HG03575 (cell line): ENCODE results near the gene PLA2G4F.

Experiments
- ATAC-seq: cut with Tn5 transposase; IDR thresholded peaks from one replicate; pipeline ENCODE4 v1.9.1; 2021; ENCODE audit not compliant: unreplicated experiment, insufficient number of reproducible peaks, low FRiP score; ENCODE audit errors: extremely low read depth

The PLA2G4F gene, protein sequence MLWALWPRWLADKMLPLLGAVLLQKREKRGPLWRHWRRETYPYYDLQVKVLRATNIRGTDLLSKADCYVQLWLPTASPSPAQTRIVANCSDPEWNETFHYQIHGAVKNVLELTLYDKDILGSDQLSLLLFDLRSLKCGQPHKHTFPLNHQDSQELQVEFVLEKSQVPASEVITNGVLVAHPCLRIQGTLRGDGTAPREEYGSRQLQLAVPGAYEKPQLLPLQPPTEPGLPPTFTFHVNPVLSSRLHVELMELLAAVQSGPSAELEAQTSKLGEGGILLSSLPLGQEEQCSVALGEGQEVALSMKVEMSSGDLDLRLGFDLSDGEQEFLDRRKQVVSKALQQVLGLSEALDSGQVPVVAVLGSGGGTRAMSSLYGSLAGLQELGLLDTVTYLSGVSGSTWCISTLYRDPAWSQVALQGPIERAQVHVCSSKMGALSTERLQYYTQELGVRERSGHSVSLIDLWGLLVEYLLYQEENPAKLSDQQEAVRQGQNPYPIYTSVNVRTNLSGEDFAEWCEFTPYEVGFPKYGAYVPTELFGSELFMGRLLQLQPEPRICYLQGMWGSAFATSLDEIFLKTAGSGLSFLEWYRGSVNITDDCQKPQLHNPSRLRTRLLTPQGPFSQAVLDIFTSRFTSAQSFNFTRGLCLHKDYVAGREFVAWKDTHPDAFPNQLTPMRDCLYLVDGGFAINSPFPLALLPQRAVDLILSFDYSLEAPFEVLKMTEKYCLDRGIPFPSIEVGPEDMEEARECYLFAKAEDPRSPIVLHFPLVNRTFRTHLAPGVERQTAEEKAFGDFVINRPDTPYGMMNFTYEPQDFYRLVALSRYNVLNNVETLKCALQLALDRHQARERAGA

DNA sequence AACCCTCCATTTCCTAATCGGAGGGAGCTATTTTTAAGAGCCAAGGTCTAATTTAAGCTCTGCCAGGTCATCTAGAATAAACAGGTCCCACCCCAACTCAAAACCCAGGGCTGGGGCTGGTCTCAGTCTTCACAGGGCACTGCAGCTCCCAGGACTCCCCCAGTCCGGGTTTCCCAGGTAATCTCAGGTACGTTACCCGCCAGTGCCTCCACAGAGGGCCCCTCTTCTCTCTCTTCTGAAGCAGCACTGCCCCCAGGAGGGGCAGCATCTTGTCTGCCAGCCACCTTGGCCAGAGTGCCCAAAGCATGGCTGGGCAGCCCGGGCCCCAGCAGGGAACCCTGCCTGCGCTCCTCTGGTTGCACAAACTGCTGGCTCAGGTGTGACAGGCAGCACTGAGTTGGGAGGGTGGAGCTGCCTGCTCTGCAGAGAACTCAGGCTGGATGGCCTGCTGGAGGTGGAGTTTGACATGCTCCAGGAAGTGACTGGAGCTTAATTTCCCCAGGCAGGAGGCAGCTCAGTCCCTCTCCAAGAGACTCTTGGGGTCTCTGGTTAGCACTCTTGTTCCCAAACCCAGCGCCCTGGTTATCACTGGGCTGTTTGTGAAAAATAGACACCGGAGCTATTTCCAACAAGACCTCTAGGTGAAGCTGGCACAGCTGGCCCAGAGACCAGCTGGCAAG, at the start of gene PLA2G4F:
Gene PLA2G4F, minus strand, starts transcription at position 394 of the 680 bp plus-strand sequence. Its CDS starts 87 bp downstream, at position 307.
- ATAC-seq = no peak

DNA sequence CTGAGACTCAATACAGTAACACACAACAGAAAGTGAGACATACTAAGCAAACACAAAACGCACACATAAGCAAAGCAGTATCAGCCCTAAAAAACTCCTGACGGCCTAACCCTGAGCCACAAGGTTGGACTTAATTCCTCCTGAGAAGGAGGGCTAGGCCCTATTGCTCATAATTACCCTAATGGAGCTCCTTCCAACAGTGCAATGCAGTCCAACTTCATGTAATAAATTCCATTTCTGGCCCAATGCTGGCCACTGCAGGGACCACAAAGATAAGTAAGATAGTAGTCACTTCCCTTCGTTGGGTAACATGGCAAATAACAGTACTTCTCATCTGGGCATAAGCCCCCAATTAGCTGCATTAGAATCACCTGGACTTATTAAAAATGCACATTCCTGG, 47.5 kb upstream of the PLA2G4F start:
- no peak for ATAC-seq

DNA sequence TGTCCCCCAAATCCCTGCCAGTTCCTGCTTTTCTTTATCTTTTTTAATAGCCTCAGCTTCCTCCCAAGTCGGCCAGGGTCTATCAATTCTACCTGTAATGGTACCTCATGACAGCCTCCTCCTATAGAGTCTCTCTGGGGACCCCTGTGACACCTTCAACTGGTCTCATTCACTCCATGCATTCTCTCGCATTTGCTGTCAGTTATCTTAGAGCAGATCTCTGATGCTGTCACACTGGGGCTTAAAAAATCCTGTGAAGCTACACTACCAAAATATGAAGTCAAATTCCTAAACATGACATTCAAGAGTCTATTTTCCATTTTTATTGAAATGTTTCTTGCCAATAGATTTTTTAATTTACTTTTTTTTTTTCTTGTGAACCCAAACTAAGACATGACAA, 46.2 kb upstream of the PLA2G4F start:
- no peak for ATAC-seq

DNA sequence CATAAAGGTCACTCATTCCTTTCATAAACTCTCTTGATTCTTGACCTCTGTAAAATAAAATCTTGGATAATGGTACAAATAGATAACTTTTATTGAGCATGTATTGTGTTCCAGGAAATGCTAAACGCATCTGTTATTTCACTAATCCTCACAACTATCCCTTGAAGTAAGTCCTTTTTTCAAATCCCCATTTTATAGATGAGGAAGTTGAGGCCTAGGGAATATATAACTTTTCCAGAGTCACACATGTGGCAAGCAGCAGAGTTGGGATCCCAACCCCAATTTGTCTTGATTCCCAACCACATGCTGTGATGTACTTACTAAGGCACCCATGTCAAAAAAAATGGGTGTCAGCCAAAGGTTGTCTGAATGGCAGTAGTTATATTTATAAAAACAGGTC, 45.4 kb upstream of the PLA2G4F start:
- ATAC-seq = no peak

DNA sequence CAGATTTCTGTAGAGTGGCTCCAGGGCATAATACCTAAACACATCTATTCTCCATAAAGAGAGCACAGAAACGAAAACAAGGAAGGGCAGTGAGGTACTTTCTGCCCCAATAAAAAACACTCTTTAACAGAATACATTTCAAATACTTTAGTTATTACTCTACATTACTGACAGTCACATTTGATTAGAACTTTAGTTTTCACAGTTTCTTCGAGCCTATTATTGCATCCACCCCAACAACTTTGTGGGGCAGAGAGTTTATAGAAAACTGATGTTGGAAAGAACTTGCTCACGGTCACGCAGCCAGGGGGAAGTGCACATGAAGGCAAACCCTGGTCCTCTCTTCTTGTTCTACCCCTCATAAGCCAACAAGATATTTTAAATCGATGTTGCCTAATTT, 42.7 kb upstream of the PLA2G4F start:
- ATAC-seq = no peak

DNA sequence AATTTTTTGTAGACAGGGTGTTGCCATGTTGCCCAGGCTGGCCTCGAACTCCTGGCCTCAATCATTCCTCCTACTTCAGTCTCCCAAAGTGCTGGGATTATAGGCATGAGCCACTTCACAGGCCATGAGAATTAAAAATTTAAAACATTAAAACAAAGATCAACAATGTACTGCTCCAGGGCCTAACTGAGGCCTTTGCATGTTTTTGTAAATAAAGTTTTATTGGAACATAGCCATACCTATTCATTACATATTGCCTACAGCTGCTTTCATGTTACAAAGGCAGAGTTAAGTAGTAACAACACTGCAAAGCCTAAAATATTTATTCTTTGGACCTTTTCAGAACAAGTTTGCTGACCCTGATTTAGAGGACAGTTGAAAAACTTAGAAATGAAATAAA, 42.1 kb upstream of the PLA2G4F start:
- no peak for ATAC-seq

DNA sequence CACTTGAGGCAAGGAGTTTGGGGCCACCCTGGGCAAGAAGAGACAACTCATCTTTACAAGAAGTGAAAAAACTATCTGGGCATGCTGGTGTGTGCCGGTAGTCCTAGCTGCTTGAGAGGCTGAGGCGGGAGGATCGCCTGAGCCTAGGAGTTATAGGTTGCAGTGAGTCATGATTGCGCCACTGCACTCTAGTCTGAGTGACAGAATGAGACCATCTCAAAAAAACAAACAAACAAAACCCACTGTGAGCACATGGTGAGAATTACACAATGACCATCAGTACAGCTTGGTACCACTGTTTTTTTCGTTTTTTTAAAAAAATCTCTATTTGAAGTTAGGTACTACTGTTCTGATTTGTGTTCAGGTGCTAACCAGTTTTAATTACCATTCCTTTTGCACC, 38.1 kb upstream of the PLA2G4F start:
- no peak for ATAC-seq

DNA sequence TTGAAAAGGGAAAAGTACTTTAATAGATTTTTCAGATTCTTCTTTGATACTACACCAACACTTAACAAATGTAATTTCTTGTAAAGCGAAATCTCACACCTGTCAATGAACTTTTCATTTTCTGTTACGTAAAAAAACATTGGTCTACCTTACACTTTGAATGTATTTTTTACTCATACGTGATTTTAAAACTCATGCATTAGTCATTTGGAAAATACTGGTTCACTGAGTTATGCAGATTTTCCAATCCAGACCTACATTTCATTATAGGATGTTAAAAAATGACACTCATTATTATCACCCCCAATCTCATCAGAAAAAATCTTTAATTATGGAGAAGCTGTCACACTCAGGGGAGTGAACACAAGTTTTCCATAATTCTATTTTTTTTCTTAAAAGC, 36.9 kb upstream of the PLA2G4F start:
- ATAC-seq = no peak

DNA sequence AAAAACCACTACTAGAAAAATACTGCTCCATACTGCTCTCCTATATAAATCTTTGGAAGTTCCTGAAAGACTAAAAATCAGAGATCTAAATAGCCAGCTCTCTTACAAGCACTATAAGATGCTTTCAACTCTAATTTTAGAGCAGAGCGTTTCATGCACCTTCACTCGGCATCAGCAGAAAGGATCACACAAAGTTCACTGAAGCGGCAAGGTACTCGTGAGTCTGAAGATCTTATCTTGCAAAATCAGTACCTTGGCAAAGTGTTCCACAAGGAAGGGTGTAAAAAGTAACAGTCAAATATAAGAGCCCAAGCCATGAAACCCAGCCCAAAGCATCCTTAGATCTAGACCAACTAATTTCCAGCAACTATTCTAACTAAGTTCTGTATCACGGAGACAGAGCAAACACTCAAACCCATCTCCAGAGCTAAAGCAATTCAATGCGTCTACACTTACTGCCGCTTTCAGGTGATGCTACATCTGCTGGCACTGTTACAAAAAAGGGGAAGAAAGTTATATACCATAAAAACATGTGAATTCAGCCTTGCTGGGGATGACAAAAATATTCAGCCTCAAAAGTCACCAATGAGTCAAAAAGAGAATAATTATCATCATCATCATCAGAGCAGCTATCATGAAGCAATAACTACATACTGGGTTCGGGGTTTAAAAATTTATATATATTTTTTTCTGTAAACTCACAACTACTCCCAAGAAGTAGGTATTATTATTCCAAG, 35.3 kb upstream of the PLA2G4F start:
- ATAC-seq = no peak

DNA sequence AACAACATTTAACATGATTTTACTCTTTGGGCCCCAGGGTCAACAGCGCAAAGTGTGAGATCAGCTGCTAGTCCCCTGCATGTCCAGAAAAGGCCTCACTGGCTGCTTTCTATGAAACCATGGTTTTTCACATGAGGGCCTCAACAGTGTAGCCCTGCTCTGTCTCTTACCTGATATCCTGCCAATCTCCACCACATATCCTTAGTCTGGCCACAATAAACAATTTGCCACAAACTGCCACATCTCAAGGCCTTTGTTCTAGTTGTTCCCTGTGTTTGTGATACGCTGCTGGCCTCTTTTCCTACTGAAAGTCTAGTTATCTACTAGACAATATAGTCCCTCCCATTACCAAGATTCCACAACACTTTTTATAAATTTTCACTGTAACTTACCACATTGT, 33.9 kb upstream of the PLA2G4F start:
- ATAC-seq = no peak

DNA sequence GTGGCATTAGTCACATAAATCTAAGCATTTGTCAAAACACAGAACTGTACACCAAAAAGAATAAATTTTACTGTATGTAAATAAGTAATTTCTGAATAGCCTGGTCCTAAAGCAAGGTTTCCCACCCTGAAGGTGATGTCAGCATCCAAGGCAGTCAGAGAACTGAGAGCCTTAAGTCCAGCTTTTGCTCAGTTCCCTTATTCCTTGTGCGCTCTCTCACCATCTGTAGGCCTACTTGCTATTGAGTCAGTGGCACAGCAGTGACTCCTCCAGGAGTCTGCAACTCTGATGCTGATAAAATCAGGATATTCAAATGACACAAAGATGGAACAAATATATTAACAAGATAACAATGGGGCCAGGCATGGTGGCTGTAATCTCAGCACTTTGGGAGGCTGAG, 29.4 kb upstream of the PLA2G4F start:
- ATAC-seq = no peak

DNA sequence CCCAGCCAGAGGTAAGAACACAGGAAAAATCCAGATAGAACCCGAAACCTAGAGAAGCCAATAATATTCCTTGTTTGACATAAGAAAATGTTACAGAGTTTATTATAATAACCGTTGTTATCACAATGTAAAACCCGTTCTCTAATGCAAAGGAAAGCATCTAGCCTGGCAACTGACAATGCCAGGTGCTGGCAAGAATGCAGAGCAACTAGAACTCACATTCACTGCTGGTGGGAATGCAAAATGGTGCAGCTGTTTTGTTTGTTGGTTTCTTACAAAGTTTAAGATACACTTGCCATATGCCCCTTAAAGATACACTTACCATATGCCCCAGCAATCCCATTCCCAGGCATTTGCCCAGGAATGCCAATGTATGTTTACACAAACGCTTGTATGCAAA, 28.3 kb upstream of the PLA2G4F start:
- ATAC-seq = no peak

DNA sequence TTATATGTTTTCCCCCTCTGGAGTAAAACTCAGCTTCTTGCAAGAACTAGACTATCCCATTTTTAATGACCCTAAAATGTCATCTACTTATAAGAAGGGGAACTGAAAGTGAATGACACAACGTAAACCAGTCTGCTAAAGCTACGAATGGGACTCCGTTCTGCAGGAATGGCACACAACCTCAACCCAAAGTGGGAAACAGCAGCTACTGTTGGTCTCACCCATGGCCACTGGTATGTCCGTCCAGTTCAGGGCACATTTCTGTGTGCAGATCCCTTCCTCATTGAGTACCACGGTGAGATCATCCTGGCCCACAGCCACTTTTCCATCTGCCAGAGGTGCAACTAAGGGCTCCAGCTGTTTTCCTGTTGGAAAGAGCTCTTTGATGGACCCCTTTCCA, 27.9 kb upstream of the PLA2G4F start:
- ATAC-seq = no peak

DNA sequence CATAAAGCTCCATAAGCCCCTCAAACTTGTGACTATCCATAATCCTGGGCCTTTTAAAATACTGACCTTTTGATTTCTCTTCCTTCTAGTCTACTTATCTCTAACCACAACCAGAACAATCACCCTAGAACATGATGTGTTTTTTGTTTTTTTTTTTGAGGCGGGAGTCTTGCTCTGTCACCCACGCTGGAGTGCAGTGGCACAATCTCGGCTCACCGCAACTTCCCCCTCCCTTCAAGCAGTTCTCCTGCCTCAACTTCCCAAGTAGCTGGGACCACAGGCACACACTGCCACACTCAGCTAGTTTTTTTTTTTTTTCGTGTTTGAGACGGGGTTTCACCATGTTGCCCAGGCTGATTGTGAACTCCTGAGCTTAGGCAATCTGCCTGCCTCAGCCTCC, 26.5 kb upstream of the PLA2G4F start:
- no peak for ATAC-seq

DNA sequence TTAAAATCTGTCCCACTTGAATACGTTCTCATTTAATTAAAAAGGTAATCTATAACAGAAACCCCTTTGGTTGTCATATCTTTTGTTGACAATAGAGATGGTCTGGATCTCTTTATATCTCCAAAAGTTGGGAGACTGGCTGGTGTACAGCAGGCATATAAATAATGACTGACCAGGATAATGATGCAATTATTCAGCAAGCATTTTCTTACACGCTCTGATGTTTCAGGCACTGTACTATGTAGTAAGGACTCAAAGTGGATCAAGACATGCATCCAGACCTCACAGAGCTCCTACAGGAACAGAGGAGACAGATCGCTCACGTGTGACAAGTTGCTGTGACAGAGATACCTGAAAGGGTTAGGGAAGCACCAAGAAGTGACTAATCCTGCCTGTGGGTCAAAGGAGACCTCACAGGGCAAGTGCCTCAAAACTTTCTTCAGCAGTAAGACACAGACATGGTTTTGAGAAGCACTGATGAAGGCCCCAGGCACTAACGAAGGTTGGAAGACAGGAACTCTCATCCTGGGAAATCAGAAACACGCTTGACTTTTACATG, 26.0 kb upstream of the PLA2G4F start:
- no peak for ATAC-seq

DNA sequence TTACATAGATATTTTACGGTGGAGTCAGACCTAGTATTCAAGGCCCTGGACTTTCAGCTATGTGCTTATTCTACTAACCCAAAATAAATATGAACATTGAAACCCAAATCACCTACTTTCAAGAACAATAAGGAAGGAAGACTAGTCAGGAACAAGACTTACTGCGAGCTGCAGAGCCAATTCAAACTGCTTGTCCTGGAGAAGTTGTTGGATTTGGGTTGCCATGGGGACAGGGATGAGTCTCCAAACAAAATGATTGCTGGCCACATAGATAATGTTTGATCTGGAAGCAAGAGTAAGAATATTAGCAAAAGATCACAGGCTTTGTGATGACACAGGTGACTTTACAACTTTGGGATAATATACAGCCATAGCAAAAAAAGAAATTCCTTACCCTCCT, 21.6 kb upstream of the PLA2G4F start:
- no peak for ATAC-seq

DNA sequence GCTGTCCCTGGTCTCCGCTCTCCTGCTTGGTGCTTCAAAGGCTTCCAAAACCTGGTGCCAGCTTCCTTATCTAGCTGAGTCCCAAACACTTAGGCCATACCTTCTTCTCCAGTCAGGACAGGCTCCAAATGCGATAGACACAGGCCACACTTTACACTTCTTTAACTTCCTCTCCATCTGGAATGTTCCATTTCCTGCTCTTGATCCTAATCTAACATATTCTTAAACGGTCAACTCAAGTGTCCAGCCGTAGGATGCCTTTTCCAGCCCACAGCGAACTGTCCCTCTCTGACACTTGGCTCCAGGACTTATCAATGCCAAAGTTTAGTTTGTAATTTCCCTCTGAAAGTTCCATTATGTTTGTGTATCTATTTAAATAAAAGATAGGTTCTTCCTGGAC, 19.2 kb upstream of the PLA2G4F start:
- no peak for ATAC-seq

DNA sequence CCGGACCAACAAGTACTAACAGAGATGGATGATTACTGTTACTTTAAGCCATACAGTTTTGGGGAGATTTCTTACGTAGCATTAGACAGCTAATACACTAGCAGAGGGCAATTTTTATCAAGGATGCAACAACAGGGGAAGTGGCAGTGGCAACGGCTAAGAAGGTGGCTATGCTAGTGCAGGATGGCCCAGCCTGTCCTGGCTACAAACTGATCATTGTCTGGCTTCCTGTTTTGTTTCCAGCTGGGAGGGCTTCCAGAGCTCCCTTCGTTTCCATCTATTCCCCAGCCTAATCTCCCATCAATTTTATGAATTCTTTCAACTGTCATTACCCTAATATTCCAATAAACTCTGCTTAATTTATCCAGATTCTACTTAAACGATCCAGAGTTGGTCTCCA, 16.0 kb upstream of the PLA2G4F start:
- no peak for ATAC-seq

DNA sequence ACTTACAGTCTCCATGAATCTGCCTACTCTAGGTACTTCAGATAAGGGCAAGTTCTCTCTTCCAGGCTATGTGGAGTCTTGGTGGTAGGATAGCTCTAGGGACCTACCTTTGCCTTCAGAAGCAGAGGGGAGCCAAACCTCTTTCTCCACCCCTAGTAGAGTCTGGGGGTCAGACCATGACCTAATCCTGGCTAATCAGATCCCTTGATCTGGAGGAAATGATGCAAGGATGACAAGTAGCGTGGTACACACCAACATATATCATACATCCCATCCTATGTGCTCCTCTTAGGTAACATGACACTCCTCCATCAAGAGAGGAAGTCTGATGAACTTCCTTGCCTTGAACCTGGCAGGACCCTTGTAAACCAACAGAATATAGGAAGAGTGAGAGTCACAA, 15.4 kb upstream of the PLA2G4F start:
- no peak for ATAC-seq
